SK-N-DZ (cell line): ENCODE data around the gene IGSF1.
"Not testable (repeated sequence)": the region's sequence is repeated elsewhere in the genome, so short reads cannot be mapped to it uniquely, and the experiment has no call there.

Experiments
- DNase-seq: peaks from one replicate; pipeline ENCODE4 v3.0.0-alpha.2; 2015; ENCODE audit warnings: low spot score

Gene IGSF1

DNA sequence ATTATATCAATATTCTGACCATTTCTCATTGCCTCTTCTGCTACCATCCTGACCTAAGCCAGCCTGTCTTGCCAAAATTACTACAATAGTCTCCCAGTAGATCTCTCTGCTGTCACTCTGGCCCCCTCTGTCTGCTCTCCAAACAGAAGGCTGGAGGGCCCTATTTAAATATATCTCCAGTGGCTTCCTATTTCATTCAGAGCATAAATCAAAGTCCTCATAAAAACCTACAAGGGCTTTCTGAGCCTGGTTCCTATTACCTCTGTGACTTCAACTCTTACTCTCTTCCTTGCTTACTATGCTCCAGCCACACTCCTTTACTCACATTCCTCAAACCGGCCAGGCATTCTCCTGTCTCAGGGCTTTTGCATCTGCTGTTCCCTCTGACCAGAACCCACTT is 19.0 kb downstream of the IGSF1 start:
- DNase-seq = no peak

DNA sequence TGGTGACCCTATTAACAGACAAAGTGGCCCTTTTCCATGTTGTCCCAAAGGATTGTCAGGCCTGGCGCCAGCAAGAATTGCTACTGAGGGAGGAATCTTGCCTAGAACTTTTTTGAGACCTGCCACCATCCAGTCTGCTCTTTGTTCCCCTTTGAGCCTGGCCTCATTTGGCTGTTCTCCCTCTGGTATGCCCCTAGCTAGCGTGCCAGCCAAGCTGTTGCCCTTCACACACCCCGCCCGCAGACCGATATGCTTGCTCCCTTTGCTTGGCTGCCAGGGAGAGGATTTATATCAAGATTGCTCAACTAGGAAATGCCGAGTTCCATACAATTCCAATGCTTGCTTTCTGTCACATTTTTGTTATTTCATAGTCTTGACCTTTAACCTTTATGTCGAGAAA is 24.4 kb downstream of the IGSF1 start:
- DNase-seq = no peak

DNA sequence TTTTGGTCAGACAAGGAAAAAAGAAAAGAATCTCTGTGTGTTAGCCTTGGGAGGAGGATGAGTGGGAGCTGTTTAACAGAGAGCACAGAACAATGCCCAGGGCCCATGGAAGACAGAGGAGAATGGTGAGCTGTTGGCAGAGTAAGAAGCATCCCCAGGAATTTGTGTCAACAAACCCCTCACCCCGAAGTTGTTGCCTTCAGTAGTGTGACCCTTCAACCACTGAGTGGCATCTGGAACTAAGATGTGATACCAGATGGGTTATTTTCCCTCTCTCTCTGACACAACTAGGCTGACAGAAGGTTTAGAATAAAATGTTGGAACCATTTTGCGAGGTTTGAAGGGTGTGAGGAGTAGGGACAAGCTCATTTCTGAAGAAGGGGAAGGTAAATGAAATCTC is 25.1 kb downstream of the IGSF1 start:
- DNase-seq = no peak

DNA sequence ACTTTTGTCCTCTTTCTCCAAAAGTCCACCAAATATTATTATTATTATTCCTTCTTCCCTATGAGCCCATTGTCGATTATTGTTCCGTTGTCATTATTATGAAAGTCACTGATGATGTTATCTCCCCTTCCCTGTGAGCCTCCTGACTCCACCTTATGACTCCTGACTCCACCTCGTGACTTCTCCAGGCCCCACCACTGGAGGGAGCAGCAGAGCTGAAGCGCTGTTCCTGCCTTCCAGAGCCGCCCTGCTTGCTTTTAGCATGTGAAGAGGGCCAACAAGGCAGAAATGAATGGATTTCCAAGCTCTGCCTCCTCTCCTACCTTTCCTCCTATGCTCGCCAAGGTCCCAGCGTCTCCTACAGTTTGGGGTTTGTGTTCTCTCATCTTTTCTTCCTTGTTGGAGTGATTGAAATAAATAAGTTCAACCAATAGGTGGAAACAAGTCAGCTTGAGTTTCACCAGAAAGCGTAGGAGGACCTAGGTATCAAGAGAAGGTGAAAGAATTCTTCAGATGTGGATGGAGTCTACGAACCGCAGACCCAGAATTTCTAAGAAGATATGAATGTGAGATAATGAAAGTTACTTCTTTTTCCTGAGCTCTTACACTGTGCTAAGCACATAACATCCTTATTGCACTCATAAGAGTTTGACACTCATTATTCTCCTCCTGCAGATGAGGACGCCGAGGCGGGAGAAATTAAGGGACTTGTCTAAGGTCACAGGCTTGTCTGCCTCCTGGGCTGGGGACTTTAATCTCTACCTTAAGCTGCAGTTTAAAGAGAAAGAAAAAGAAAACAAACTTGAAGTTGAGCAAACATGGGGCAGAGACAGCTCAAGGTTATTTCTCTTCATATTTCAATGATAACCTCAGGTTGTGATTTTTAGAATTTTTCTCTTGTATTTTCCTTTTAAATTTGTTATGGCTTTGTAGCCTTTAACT is 26.1 kb downstream of the IGSF1 start:
- peak; percentile 13 for DNase-seq

GRCh38 chrX:131262200-131262599 is 26.9 kb downstream of the IGSF1 start:
- DNase-seq = no peak

GRCh38 chrX:131257367-131257766 is 31.7 kb downstream of the IGSF1 start:
- no peak for DNase-seq

DNA sequence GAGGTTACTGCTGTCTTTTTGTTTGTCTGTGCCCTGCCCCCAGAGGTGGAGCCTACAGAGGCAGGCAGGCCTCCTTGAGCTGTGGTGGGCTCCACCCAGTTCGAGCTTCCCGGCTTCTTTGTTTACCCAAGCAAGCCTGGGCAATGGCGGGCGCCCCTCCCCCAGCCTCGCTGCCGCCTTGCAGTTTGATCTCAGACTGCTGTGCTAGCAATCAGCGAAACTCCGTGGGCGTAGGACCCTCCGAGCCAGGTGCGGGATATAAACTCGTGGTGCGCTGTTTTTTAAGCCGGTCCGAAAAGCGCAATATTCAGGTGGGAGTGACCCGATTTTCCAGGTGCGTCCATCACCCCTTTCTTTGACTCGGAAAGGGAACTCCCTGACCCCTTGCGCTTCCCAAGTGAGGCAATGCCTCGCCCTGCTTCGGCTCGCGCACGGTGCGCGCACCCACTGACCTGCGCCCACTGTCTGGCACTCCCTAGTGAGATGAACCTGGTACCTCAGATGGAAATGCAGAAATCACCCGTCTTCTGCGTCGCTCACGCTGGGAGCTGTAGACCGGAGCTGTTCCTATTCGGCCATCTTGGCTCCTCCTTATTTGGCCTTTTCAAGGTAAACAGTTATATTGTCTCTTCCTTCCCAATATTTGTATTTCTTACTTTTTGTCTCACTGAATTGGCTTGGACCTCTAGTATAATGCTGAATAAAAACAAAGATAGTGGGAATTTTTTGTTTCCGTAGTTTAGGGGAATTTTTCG is 37.9 kb downstream of the IGSF1 start:
- not testable (repeated sequence) for DNase-seq

GRCh38 chrX:131239057-131239456 is 50.0 kb downstream of the IGSF1 start:
- no peak for DNase-seq

DNA sequence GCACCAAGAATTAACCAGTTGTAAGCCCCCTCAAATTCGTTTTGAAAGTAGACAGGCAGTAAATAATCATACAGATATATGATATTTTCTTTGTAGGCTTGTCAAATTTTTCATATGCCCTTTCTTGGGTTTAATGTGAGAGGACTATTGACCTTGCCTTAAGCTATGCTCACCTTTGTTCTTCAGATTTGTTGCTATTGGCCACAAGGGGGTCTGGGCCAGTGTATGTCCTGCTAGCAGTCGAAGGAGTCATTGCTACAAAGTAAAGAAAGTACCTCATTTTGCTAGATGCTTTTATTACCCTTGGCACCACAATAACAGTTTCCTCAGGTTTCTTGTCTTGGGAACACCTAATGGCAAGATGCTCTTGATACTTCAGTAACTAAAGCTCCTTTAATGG is 51.7 kb downstream of the IGSF1 start:
- no peak for DNase-seq

GRCh38 chrX:131235768-131236545 is 53.1 kb downstream of the IGSF1 start:
- DNase-seq = no peak

DNA sequence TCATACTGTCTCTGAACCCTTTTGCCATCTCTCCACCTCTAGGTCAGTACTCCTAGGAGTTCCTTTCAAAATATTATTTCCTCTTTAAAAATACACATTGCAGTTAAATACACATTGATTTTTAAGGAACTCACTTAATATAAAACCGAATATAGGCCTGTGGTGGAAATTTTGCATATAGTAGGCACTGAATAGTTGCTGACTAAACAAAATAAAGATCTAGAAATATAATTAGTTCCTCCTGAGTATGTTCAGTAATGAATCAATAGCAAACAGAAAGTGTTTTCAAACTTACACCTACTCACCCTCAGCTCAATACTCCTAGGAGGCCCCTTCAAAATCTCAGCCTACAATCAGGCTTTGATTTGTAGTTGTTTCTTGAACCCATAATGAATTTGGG is 61.5 kb downstream of the IGSF1 start:
- DNase-seq = no peak

DNA sequence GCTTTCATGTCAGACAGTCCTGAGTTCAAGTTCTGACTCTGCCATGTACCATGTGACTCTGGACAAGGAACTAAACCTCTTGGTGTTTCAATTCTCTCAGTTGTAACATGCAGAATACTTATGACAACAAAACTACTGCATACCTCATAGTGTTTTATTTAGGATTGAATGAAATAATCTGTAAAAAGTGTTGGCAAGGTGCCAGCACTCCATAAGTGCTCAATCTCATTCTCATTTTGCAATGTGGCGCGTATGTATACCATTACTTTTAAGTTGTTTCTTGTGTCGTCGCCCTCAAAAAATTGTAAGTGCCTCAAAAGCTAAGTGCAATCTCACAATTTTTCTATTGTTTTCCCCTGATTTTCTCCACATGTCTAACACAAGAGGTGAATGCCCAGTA is 62.5 kb downstream of the IGSF1 start:
- DNase-seq = no peak

DNA sequence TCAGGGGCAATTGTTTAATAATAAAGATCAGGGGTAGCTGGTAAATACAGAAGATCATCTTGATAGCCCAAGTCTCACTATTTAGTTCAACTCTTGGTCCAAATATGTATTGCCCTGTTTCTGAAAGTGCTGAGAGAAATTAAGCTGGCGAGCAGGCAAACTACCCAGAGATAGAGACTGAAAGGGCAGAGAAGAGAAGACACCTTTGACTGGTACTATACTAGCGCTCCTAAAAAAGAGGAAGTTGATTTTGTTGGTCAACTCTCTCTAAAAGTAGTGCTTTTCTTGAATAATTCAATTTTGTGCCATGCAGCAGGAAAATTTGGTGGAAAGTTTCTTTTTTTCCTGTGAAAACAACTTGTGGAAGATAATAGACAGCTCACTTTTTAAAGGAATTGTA is 64.0 kb downstream of the IGSF1 start:
- DNase-seq = no peak
